Measurements from ENCODE around the gene MRPL14. TPM values are rescaled to one million over a fixed set of nuclear protein-coding genes. Genes with fewer than 3 reads are reported as not detected.

MRPL14 gene
- total RNA-seq, 8 experiments from 2014 or later, result 34.3 to 82.4 (median 56.0) TPM

DNA sequence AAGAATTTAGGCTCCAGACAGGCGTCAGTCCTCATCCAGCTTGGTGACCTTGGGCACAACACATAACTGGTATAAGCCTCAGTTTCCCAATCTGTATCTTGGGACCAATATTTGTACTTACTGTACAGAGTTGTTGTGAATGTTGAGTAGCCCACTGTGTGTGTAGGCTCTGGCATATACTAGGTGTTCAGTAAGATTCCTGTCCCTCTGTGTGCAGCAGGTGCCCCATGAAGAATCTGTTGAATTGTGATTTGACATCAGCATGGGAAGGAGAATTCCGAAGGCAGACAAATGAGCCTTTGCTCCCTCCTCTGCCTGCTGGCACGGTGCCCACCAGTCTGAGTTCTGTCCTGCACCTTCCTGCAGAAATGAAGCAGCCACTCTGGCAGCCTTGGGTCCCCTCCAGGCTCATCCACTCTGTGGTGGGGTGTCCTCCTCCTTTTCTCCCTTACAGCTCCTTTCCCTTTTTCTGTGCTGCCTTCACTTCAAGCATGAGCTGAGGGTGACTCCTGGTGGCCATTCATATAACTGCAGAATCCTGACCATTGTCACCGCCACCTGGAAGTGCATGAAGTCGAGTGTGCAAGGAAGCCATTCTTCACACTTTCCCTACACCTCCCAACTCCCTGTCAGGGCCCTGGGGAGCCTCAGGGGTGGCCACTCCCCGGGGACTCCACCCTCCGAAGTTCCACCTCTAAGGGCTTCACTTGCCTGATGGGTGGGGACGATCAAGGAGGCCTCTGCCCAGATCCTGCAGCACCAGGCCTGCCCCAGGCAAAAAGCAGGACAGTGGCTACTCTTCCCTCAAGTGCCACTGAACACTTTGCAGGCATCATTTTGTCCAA is 48.2 kb downstream of the MRPL14 start:
- WGBS, 10 experiments, result 0 to 100% (median 15%) methylated on average over 1 to 4 of the region's 8 CpGs; no CpG with 5 or more reads in 1 of the 10 experiments
- ATAC-seq (replicated peaks in 6 of 8), result peak; percentile 33 to 62 (median 40)
- Histone ChIP-seq H3K4me1 (replicated peaks in 1 of 2) (peaks cover 34 to 43% of the 10 kb centered on the region in 2 donors), H3K27ac (no peak overlapping the region), H3K4me3 (no peak overlapping the region)
- in situ Hi-C loops (cut with MboI; ENCODE audit: low pct_unique_long_range_greater_than_20kb in 2 of 9, low sequenced_read_pairs in 9 of 9, unreplicated experiment in 9 of 9), result loop anchor here in 8 of 9 experiments (10.0 to 25.0 kb wide), 5 partner anchors 304 to 417 kb away; partner anchors contain the start of gene VEGFA (in 3 of the 8)

DNA sequence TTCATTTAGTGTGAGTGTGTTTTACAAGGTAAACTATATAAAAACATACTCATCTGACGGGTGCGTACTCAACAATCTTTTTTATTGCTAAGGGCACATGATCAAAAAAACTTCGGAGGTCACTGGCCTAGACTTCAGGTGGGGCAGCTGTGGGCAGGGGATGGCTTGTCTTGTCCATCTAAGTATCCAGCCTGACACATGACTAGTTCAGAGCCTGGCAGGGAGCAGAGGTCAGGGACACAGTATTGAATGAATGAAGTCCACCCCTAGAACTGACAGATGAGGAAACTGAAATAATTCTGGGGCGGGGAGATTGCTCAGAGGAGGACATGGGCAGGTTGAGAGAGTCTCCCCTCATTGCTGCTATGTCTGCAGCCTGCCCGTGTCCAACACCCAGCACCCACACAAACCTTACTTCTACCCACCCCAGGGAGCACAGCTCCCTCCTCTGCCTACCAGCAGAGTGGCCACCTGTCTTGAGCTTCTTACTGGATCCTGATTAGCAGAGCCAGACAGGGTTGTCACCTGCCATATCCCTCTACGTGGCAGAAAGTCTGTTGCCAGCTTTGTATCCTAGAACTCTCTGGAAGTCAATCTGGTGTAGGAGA is 48.9 kb downstream of the MRPL14 start:
- 84 to 100% (median 100%) methylated on average over 1 to 5 of the region's 6 CpGs; no CpG with 5 or more reads in 2 of the 10 experiments for WGBS, 10 experiments
- Histone ChIP-seq H3K27ac (no peak overlapping the region), H3K4me1 (replicated peaks in 1 of 2) (peaks cover 40 to 50% of the 10 kb centered on the region in 2 donors), H3K4me3 (no peak overlapping the region)
- in situ Hi-C loops (cut with MboI; ENCODE audit: low pct_unique_long_range_greater_than_20kb in 2 of 9, low sequenced_read_pairs in 9 of 9, unreplicated experiment in 9 of 9), result loop anchor here in 8 of 9 experiments (10.0 to 25.0 kb wide), 5 partner anchors 304 to 416 kb away; partner anchors contain the start of gene VEGFA (in 3 of the 8)
- no peak for ATAC-seq (replicated peaks in 6 of 8)

DNA sequence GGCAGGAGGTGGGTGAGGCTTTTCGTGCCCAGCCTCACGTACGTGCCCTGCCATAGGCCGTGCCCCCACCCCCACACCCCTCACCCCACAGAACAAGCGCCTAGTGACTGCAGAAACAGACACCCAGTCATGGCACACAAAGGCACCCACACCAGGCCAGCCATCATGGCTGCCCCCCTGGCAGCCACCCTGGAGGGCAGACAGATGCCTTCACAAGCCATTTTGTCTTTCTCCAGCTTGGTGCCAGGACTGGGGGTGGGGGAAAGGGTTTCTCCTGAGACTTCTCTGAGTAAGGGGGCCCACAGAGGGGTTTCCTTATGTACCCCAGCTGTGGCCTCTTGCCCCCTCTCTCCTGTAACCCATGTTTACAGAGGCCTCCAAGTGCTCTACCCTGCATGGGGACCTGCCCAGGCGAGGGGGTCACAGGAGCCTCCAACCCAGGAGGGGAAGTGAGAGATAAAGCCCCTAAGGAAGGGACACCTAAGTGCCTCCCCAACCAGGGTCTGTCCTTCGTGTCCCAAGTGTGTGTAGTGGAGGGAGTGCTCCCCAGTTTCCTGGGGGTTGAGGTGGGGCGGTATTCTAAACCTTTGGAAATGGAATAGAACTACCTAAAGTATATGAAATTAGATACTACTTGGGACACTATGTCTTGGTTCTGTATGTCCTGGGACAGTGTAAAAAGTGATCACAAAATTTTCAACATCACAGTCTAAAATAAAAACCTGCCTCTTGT is 49.9 kb downstream of the MRPL14 start:
- Histone ChIP-seq H3K4me1 (replicated peaks in 1 of 2) (peaks cover 46 to 56% of the 10 kb centered on the region in 2 donors), H3K27ac (no peak overlapping the region), H3K4me3 (no peak overlapping the region)
- in situ Hi-C loops (cut with MboI; ENCODE audit: low pct_unique_long_range_greater_than_20kb in 2 of 9, low sequenced_read_pairs in 9 of 9, unreplicated experiment in 9 of 9), result loop anchor here in 8 of 9 experiments (10.0 to 25.0 kb wide), 5 partner anchors 303 to 415 kb away; partner anchors contain the start of gene VEGFA (in 3 of the 8)
- 67 to 100% (median 100%) methylated on average over 1 to 3 of the region's 8 CpGs; no CpG with 5 or more reads in 4 of the 10 experiments for WGBS, 10 experiments
- no peak for ATAC-seq (replicated peaks in 6 of 8)

- peak overlapping the region; percentile 0 to 18 for H3K27ac ChIP-seq
- H3K4me1 ChIP-seq (replicated peaks in 1 of 2), result peaks cover 47 to 60% of the 10 kb centered on the region in 2 donors
- 0 to 40% (median 25%) methylated on average over 1 to 6 of the region's 49 CpGs; no CpG with 5 or more reads in 4 of the 10 experiments for WGBS, 10 experiments
- H3K4me3 ChIP-seq, result peak overlapping the region in 1 of 5 donors; percentile 4
- in situ Hi-C loops (cut with MboI; ENCODE audit: low pct_unique_long_range_greater_than_20kb in 2 of 9, low sequenced_read_pairs in 9 of 9, unreplicated experiment in 9 of 9), result loop anchor here in 8 of 9 experiments (10.0 to 25.0 kb wide), 5 partner anchors 302 to 414 kb away; partner anchors contain the start of gene VEGFA (in 3 of the 8)
- ATAC-seq (replicated peaks in 6 of 8), result peak in 5 of 8 experiments; percentile 16 to 39 (median 37)
These were observed 50.7 kb downstream of the MRPL14 start for GRCh38 chr6:44076356-44077213.

DNA sequence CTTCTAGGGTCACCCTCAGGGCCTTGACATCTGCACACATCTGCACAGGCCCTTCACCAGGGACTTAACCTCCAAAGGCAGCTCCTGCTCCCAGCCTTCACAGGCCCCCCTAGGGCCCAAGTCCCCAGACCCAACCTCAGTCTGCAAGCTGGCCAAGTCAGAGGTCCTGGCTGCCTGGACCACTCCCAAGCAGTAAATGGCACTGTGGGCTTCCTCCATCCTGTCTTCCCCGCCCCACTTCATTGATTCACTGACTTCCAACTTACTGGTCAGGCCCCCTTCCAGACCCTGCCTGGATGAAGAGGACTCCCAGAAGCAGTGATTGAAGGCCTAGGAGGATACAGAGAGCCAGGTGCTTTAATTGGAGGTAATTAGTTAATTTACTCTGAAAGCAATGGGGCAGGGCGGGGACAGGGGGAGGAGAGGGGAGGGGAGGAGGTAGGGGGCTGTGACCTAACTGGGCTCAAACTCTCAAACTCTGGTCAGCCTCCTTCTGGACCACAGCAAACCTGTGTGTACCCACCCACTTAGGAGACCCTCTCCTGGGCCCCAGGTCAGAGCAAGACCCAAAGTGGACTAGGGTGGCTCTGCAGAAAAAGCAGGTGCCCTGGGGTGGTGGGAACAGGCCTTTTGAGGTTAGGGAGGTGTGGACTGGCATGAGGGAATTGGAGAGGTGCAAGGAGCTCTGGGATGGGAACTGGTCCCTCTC is 51.5 kb downstream of the MRPL14 start:
- peaks cover 47 to 60% of the 10 kb centered on the region in 2 donors for H3K4me1 ChIP-seq (replicated peaks in 1 of 2)
- 80% methylated on average over 1 of the region's 2 CpGs; no CpG with 5 or more reads in 9 of the 10 experiments for WGBS, 10 experiments
- peak overlapping the region in 1 of 2 donors; percentile 18 for H3K27ac ChIP-seq
- in situ Hi-C loops (cut with MboI; ENCODE audit: low pct_unique_long_range_greater_than_20kb in 2 of 9, low sequenced_read_pairs in 9 of 9, unreplicated experiment in 9 of 9), result loop anchor here in 8 of 9 experiments (10.0 to 25.0 kb wide), 5 partner anchors 301 to 414 kb away; partner anchors contain the start of gene VEGFA (in 3 of the 8)
- ATAC-seq (replicated peaks in 6 of 8), result no peak
- no peak overlapping the region for H3K4me3 ChIP-seq

DNA sequence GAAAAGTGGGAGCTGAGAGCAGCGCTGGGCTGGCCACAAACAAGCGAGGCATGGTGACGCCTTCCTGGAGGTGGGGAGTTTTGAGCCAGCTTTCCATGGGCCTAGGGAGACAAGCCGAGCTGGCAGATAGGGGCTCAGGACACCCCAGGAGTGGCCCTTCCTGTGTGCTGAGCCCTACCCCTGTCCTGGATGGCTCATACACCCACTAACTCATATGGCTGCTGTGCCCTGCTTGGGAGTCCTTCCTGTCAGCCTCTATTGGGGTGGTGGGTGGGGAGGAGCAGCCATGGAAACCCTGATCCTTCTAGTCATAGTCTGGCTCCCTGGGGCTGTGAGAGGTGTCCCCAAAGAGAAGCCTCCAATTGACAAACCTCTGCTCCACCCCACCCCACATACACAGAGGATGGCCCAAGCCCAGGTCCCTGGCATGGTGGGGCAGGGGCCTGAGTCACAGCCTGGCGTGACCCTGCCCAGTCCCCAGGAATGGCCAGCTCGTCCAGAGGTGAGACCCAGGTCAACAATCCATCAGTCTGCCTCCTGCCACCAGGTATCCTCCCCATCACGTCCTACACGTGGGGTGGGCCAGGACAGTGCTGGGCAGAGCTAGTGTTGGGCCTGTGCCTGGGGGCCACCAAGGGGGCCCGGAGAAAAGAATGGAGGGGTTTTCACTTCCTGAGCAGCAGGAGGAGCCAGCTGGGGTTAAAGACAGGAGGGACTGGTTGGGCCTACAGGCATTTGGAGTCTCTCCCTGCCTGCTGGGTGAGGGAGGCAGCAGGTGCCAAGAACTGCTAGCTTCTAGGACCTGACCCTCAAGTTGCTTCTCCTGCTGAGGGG is 52.2 kb downstream of the MRPL14 start:
- in situ Hi-C loops (cut with MboI; ENCODE audit: low pct_unique_long_range_greater_than_20kb in 2 of 9, low sequenced_read_pairs in 9 of 9, unreplicated experiment in 9 of 9), result loop anchor here (10.0 to 25.0 kb wide), 5 partner anchors 300 to 413 kb away; partner anchors contain the start of gene VEGFA (in 6 of the 9)
- WGBS, 10 experiments, result 0 to 100% (median 20%) methylated on average over 1 to 3 of the region's 9 CpGs; no CpG with 5 or more reads in 5 of the 10 experiments
- peak overlapping the region in 1 of 2 donors; percentile 24 for H3K27ac ChIP-seq

DNA sequence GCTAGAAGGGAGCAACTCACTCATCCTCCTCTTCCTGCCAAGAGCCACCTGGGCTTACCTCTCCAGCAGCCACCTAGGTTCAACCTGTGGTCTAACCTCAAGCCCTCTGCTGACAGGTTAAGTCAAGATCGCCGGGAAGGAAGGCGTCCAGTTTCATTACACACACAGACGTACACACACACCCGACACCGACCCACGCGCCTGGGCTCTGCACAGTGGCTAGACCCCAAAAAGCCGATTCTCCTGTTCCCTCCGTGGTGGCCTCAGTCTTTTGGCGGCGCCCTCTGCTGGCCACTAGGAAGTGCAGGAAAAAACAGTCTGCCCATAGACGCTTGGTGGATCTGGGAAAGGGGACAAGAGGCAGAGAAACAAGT is 52.8 kb downstream of the MRPL14 start:
- peak; percentile 20 to 64 (median 32) for ATAC-seq (replicated peaks in 6 of 8)
- Histone ChIP-seq H3K4me3 (no peak overlapping the region), H3K4me1 (replicated peaks in 1 of 2) (peaks cover 47 to 60% of the 10 kb centered on the region in 2 donors), H3K27ac (peak overlapping the region; percentile 71 to 88)
- WGBS, 10 experiments, result 0 to 5% (median 0%) methylated on average over 1 to 11 of the region's 13 CpGs; no CpG with 5 or more reads in 6 of the 10 experiments
- in situ Hi-C loops (cut with MboI; ENCODE audit: low pct_unique_long_range_greater_than_20kb in 2 of 9, low sequenced_read_pairs in 9 of 9, unreplicated experiment in 9 of 9), result loop anchor here in 6 of 9 experiments (10.0 to 25.0 kb wide), 4 partner anchors 300 to 410 kb away; partner anchors contain the start of gene VEGFA (in 4 of the 6)

More for the DNA sequence above, 52.2 kb downstream of the MRPL14 start:
- H3K4me3 ChIP-seq, result no peak overlapping the region
- peak in 2 of 8 experiments; percentile 0 for ATAC-seq (replicated peaks in 6 of 8)
- H3K4me1 ChIP-seq (replicated peaks in 1 of 2), result peaks cover 47 to 60% of the 10 kb centered on the region in 2 donors

- in situ Hi-C loops (cut with MboI; ENCODE audit: low pct_unique_long_range_greater_than_20kb in 2 of 9, low sequenced_read_pairs in 9 of 9, unreplicated experiment in 9 of 9), result loop anchor here in 6 of 9 experiments (10.0 to 25.0 kb wide), 4 partner anchors 299 to 409 kb away; partner anchors contain the start of gene VEGFA (in 4 of the 6)
- Histone ChIP-seq H3K27ac (peak overlapping the region; percentile 71 to 88), H3K4me1 (replicated peaks in 1 of 2) (peaks cover 47 to 54% of the 10 kb centered on the region in 2 donors), H3K4me3 (peak overlapping the region; percentile 4 to 26 (median 21))
- WGBS, 10 experiments, result 0 to 43% (median 35%) methylated on average over 1 to 9 of the region's 25 CpGs; no CpG with 5 or more reads in 4 of the 10 experiments
- ATAC-seq (replicated peaks in 6 of 8), result peak; percentile 41 to 68 (median 60)
These were observed 53.4 kb downstream of the MRPL14 start for GRCh38 chr6:44073612-44074438.

- Histone ChIP-seq H3K27ac (peak overlapping the region; percentile 71 to 88), H3K4me3 (peak overlapping the region; percentile 11 to 33 (median 24)), H3K4me1 (replicated peaks in 1 of 2) (peaks cover 47 to 53% of the 10 kb centered on the region in 2 donors)
- in situ Hi-C loops (cut with MboI; ENCODE audit: low pct_unique_long_range_greater_than_20kb in 2 of 9, low sequenced_read_pairs in 9 of 9, unreplicated experiment in 9 of 9), result loop anchor here in 6 of 9 experiments (10.0 to 25.0 kb wide), 4 partner anchors 298 to 408 kb away; partner anchors contain the start of gene VEGFA (in 4 of the 6)
- 14 to 80% (median 46%) methylated on average over 1 to 8 of the region's 55 CpGs; no CpG with 5 or more reads in 6 of the 10 experiments for whole genome bisulfite sequencing, 10 experiments
- peak; percentile 56 to 83 (median 79) for ATAC-seq (replicated peaks in 6 of 8)
These were observed 54.2 kb downstream of the MRPL14 start for GRCh38 chr6:44072959-44073611.
